GM12892 (cell line): Measurements from ENCODE around the gene IGFBP6. TPM values are rescaled to one million over a fixed set of nuclear protein-coding genes. Genes with fewer than 3 reads are reported as not detected.

Experiments
- DNase-seq: peaks from one replicate; pipeline ENCODE4 v3.0.0; 2011; ENCODE audit not compliant: insufficient read length
- FAIRE-seq: peaks from 2 replicates; lab custom pipeline; 2011; peaks lifted over from hg19 to GRCh38; lab: Jason Lieb, UNC
- POLR2A ChIP-seq: IDR thresholded peaks from 2 replicates; pipeline ENCODE4 v1.6.1; 2011; ENCODE audit warnings: low read depth, low read length, control low read depth
- POLR2AphosphoS5 ChIP-seq: IDR thresholded peaks from 2 replicates; pipeline ENCODE4 v1.6.1; 2011; ENCODE audit warnings: low read depth, low read length, control low read depth
- TAF1 ChIP-seq: IDR thresholded peaks from 2 replicates; pipeline ENCODE4 v1.6.1; 2011; ENCODE audit warnings: low read depth, mild to moderate bottlenecking, control low read depth, low read length, borderline replicate concordance
- polyA plus RNA-seq: library from polyadenylated mRNA; unstranded; fragments of >200 nt; gene quantifications from one replicate; pipeline ENCODE4 v1.2.1, GENCODE V29; 2012; ENCODE audit warnings: missing spikeins, inconsistent platforms; ENCODE audit not compliant: missing spikeins

IGFBP6 gene, protein sequence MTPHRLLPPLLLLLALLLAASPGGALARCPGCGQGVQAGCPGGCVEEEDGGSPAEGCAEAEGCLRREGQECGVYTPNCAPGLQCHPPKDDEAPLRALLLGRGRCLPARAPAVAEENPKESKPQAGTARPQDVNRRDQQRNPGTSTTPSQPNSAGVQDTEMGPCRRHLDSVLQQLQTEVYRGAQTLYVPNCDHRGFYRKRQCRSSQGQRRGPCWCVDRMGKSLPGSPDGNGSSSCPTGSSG
- not detected for polyA plus RNA-seq

DNA sequence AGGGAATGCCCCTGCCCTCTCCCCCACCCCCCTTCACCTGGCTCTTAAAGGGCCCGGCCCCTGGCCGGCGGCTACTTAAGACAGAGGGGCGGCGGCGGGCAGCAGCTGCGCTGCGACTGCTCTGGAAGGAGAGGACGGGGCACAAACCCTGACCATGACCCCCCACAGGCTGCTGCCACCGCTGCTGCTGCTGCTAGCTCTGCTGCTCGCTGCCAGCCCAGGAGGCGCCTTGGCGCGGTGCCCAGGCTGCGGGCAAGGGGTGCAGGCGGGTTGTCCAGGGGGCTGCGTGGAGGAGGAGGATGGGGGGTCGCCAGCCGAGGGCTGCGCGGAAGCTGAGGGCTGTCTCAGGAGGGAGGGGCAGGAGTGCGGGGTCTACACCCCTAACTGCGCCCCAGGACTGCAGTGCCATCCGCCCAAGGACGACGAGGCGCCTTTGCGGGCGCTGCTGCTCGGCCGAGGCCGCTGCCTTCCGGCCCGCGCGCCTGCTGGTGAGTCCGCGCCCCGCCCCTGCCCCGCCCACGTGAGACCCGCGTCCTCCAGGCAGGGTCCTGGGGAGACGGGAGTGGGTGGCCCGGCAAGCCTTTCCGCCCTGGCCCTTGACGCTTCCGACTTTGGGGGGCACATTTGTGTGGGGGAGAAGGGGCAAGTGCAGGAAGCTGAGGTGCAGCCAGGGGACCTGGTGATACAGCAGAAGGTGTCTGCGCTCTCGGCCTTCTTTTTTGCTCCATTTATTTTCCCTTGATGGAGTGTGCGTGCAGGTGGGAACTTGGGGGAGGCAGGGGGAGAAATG lies at the start of gene IGFBP6:
TSS of gene IGFBP6 (plus strand) at position 104 of the 790 bp plus-strand sequence. CDS start at position 155, 51 bp downstream.
- no peak for FAIRE-seq
- TF ChIP-seq TAF1 = no peak
- TF ChIP-seq POLR2AphosphoS5 = no peak
- no peak for TF ChIP-seq POLR2A
- DNase-seq = no peak

DNA sequence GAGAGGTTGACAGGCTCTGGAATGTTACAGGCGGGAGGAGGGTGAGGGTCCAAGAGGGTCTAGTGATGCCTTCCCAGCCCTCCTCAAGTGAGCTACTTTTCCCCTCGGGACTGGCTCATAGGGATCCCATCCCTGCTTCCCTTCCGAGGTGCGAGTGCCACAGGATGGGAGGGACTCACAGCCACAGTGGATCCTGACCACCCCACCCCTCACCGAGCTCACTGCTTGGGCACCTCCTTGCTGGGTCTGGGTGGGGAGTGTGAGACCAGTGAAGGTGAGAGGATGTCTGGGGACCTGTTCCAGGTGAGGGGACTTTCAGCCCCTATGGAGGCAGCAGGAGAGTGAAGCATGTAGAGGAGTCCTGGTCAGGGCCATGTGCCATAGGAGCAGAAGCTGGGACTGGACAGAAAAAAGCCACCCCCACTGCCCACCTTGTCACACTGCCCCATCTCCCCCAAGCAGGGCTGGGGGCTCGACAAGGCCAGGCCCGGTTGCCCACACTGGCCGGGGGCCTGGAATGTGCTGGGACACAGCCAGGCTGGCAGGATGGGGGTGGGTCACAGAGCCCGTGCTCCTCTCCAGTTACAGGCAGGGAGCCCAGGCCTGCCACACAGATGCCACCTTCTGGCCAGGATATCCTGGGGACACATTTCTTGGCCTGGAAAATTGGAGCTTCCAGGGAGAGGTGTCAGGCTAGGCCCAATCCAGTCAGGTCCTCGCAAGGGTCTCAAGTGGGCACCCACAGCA lies 49.3 kb upstream of the IGFBP6 start:
- peak; percentile 2 for DNase-seq
- TF ChIP-seq POLR2AphosphoS5 = no peak
- TF ChIP-seq POLR2A = no peak
- no peak for TF ChIP-seq TAF1
- no peak for FAIRE-seq

DNA sequence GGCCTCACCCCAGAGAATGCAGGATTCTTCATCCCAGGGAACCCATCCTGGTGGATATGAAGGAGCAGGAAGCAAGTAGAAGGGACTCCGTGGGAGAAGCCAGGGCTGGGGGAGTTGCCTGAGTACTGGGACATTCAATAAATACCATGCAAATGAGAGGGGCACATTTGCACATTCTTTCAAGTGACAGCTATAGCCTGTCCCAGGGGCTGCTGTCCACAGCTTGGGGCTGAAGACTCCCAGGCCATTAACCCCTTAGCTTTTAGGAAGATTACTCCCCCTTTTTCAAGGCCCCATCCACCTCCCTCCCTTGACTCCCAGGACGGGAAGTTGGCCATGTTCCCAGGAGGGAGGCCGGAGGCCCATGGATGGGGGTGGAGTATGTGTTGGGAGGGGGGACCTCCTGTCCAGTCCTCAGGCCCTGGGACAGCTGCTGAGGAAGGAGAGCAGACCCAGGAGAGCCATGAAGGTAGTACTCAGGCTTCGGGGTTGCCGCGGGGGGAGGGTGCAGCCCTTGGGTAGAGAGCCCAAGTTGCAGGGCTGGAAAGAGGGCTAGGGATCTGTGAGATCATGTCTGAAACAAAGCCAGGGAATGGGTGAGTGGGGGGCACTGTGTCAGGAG lies 48.6 kb upstream of the IGFBP6 start:
- DNase-seq (peak; percentile 2), FAIRE-seq (no peak)
- TF ChIP-seq POLR2AphosphoS5 = no peak
- no peak for TF ChIP-seq POLR2A
- TF ChIP-seq TAF1 = no peak

DNA sequence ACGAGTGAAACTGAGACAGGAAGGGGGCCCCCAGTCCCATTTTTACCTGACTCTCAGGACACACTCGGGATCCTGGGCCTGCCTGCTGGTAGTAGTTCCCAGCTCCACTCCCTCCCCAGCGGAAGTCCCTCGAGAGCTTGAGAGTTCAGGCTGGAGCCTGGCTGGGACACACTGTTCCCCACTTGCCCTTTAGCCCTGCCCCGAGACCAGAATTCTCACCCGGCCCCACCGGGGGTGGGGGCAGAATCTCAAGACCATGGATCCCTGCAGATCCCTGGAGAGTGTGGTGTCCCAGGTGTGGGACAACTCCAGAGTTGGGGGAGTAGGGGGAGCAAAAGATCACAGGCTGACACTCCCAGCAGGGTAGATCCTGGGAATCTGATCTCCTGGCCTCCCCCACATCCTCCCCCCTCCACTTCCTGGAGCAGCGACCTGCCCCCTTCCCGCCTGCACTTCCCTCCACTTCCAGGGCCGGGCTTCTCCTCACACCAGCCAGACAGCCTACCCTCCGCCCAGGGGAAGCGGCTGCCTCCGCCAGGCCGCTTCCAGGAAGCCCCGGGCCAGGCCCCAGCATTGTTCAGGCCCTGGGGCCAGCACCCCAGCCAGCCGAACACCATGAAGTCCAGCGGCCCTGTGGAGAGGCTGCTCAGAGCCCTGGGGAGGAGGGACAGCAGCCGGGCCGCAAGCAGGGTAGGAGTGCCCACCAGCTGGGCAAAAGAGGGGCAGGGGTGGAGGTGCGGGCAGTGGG lies 47.7 kb upstream of the IGFBP6 start, which contains the start of gene TNS2:
TSS of gene TNS2 (plus strand) at position 495 of the 748 bp plus-strand sequence. CDS start at position 616, 121 bp downstream.
- no peak for TF ChIP-seq POLR2AphosphoS5
- no peak for TF ChIP-seq POLR2A
- no peak for TF ChIP-seq TAF1
- DNase-seq (peak; percentile 1), FAIRE-seq (no peak)

DNA sequence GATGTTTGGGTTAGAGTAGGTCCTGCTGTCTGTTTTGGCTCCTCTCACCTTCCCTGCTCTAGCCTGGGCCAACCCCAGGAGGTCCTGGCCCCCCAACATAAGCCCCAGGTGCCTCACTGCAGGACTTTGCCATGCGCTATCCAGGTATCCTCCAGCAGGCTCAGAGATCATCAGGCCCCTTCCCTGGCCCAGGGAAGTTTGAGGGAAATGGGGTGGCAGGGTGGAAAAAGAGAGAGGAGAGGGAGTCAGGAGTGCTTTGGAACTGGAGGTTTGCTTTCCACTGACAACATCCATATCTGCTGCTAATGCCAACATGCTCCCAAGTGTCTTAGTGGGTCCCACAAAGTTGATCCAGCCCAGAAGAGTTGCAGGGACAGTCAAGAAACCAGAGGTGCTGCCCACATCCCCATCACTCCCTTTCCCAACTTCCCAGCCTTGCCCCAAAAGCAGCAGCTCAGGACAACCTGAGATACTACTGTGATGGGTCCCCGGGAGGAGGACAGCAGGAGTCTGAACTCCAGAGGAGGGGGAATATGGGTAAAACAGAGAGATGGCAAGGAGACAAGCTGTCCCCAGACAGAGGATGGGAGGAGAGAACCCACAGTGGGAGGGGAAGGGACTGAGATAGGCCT lies 46.9 kb upstream of the IGFBP6 start:
- DNase-seq (no peak), FAIRE-seq (no peak)
- TF ChIP-seq POLR2A (no peak), POLR2AphosphoS5 (no peak), TAF1 (no peak)

DNA sequence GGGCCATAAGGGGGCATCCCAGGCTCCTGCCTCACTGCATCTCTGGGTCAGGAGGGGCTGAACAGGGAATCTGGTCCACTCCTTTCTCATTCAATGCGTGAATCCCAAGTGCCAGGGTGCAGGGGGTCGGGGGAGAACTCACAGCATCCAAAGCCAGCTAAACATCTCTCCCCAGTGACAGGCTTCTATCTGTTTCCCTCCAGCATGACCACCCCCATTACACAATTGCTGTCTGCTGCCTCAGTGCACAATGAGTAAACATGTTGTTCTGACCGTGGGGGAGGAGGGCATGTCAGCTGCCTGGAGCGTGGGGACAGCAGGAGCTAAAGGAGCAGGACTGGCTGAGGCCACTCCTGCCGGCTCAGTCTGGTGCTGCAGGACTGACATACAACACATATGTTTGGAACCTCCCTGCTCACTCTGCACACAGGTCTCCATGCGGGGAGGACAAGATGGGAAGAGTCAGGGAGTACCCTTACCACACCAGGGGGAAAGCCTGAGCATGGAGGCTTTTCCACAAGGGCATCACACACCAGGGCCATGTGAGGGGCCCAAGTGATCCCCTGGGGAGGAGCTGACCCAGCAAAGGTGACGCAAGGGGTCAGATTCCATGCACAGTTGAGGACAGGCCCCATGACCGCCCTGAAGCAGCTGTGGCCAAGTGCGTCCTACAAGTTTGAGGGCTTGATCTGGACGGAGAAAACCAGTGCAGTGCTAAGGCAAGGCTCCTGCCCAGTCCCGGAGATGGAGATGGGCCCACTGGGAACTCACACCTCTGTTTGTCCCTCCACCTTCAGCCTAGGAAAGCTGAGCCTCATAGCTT lies 46.2 kb upstream of the IGFBP6 start:
- no peak for FAIRE-seq
- TF ChIP-seq POLR2AphosphoS5 (no peak), TAF1 (no peak), POLR2A (no peak)
- peak; percentile 8 for DNase-seq

DNA sequence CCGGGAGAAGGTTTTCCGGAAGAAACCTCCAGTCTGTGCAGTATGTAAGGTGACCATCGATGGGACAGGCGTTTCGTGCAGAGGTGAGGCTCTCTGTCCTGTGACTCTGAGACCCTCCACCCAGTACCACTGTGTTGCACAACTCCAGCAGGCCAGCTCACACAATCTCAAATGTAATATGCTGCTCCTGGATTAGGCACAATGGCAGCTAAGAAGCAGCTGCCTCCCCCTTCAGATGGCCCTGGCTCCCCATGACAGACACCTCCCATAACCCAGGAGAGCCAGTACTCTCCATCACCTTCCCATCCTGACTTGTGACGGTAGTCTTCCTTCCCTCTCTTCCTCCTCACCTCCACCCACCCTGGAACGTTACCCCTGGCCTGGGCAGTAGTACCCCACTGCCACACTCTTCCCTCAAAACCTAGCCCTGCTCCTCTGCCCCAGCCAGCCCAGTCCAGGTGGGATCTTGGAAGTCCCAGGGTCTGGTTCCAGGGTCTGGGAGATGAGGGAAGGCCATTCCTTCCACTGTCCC lies 45.5 kb upstream of the IGFBP6 start:
- FAIRE-seq (no peak), DNase-seq (no peak)
- TF ChIP-seq POLR2A (no peak), POLR2AphosphoS5 (no peak), TAF1 (no peak)

DNA sequence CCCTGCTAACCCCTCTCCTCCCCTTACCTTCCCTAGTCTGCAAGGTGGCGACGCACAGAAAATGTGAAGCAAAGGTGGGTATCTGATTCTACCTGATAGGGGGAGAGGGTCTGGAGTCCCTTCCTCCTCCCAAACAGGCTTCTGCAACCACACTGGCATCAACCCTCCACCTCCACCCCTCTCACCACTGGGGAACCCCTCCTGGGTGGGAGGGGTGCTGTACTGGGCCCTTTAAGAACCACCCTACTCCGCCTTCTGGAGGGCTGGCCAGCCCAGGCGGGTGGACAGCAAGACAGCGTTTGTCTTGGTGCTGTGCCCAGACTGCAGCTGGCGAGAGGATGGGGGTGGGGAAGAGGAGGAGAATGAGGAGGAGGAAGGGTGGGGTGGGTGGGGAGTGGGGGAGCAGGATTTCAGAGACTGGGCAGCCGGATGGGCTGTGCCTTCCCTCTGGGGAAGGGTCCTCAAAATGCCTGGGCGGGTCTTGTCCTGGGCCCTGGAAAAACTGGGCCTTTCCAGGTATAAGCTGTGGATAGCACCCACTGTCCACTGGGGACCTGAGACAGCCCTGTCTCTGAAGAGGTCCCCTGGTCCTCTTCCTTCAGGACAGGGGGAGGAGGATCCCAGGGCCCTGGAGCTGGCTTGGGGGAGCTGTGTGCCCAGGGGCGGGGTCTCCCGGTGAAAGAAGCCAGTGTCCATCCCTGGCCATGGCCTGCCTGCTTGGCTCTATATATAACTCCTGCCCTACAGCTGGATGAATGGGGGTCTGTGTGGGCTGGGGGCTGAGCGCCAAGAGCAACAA lies 44.8 kb upstream of the IGFBP6 start:
- TF ChIP-seq POLR2A = no peak
- TF ChIP-seq POLR2AphosphoS5 = no peak
- TF ChIP-seq TAF1 = no peak
- FAIRE-seq = no peak
- no peak for DNase-seq
